HG02970 (cell line): ENCODE measurements around the gene PMM2.

Experiments
- ATAC-seq: cut with Tn5 transposase; IDR thresholded peaks from one replicate; pipeline ENCODE4 v1.9.1; 2021; ENCODE audit warnings: mild to moderate bottlenecking, moderate library complexity, moderate number of reproducible peaks; ENCODE audit not compliant: unreplicated experiment, low FRiP score

The PMM2 gene

DNA sequence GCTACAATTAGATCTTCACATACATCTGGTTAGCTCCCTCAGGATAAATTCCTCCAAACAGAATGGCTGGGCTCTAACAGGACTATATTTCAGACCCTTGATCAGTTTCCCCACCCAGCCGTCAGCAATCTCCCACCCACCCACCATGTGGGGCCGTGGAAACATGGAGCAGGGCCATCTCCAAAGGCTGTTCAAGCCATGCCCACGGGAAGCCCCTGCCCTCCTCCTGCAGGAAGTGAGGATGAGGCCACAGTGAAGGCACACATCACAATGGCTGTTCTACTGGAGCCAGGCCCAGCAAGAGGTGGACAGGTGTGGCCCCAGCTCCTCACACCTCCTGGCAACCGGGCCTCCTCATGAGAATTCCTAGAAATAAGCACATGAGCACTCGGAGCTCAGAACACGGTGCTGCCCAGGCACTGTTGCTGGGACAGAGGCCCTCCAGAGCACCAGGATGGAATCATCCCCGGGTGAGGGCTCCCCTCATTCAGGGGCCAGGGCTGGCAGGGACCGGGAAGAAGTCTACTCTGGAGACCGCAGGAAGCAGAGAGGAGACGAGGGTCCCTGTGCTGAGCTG lies 84.5 kb downstream of the PMM2 start, which contains the start of gene LITAFD:
TSS of gene LITAFD (plus strand) at position 311 of the 577 bp plus-strand sequence. CDS start 2,005 bp downstream, outside the sequence.
- ATAC-seq, result no peak

- no peak for ATAC-seq
Observed at GRCh38 chr16:8882725-8883377, 85.2 kb downstream of the PMM2 start.

DNA sequence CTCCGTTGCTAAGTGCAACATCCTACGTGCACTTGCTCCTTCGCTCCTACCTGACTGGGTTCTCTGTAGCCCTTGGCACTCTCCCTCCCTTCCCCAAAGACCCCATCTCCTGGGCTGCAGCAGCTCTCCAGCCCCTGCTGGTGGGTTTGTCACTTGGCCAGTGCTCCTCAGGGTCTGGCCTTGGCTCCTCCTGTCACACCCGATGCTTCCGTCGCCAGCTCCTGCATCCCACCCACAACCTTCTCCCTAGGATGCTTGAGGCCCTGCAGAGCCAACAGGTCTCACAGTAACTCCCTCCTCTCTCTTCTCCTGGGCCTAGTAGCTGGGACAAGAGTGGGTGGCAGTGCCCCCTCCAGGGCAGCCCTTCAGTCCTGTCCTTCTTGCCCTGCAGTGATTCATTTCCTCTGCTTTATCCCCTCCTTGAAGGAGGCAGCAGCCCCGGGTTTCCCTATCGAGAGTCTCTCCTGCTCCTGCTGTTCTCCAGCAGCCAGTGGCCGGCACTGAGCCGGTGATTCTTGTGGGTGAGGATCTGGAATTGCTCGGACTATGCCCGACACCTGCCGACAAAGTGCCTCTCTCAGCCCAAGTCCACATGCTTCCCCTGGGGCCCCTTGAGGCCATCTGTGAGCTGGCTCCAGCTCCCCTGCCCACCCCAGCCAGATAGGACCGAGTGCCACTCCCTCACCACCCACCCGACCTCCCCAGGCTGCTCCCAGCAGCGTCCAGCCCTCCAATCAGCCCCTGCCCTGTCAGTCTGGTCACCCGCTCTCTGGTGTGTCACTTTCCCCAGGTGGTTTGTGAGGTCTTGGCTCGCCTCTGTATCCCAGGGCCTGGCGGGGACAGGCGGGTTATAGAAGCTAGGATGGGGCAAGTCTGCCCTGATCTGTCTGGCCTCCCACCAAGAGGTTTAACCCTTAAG lies 88.3 kb downstream of the PMM2 start:
- ATAC-seq, result no peak

DNA sequence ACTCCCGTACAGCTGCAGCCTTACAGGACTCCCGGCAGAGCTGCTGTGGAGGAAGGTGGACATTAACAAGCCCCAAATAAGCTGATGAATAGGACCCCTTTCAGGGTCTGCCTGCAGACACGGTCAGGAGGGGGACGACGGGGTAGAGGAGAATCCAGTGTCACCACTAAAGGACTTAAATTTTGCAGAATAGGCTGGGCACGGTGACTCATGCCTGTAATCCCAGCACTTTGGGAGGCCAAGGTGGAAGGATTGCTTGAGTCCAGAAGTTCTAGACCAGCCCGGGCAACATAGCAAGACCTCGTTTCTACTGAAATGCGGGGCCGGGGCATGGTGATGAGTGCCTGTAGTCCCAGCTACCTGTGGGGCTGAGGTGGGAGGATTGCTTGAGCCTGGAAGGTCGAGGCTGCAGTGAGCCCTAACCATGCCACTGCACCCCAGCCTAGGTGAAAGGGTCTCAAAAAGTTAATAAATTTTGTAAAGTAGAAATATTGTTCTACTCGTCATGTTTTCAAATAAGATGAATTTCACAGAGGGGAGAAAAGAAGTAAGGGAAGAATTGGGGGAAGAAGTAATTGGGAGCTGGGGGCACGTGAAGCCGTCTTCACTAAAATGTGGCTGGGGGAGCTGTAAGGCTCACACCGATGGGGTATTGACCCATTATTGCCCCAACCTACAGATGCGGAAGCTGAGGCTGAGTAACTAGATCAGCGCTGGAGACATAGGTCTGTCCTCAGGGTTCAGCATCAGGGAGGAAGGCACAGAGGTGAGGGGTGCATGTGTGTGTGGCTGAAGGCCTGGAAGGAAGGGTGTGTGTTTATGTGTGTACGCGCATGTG lies 89.2 kb downstream of the PMM2 start:
- ATAC-seq, result no peak

DNA sequence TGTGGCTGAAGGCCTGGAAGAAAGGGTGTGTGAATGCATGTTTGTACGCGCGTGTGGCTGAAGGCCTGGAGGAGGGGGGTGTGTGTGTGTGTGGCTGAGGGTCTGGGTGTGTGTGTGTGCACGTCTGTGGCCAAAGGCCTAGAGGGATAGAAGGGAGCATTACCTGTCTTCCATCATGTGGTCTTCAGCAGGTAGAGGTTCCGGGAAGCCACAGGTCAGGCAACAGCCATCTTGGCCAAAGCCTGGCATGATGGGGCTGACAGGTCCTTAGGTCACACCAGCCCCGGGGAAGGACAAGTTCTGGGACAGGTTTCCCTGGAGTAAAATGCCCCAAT lies 89.8 kb downstream of the PMM2 start:
- ATAC-seq, result no peak

GRCh38 chr16:8887952-8888560 lies 90.4 kb downstream of the PMM2 start:
- ATAC-seq, result no peak

DNA sequence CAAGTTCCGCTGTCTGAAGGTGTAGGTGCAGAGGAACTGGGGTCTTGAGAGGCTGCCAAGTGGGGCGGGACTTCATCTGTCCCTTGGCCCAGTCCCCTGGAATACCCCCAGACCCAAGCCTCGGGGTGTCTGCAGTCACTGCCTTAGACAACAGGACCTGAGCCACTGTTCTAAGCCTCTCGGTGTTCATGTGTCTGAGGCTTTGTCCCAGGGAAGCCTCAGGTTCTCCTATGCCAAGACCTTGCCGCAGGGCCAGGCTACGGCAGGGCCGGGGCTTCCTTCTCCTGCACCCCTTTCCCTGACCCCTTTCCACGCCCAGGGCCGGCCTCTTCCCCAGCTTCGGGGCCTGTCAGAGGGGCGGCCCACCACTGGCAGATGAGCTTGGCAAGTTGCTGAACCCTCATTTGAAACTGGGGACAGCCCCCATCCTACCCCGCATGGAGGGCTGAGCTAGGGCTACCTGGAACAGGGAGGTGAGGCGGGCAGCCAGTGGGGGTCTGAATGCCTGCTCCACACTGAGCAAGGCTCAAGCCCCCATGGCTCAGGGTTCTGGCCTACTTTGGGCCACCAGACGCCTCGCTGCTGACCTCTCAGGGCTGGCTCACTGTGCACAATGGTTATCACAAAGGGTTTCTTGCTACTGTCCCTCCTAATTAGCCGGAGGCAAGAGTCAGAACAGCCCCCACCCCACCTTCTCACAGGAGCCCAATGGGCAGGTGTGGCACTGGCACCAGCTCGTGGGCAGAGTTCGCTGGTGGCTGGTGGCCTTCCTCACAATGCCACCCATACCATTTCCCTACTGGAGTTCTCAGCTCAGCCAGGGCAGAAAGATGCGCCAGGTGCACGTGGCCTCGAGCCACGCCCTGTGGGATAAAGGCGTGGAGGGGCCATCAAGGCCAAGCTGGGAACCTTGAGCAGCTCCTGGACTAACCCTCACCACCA lies 91.6 kb downstream of the PMM2 start:
- no peak for ATAC-seq

DNA sequence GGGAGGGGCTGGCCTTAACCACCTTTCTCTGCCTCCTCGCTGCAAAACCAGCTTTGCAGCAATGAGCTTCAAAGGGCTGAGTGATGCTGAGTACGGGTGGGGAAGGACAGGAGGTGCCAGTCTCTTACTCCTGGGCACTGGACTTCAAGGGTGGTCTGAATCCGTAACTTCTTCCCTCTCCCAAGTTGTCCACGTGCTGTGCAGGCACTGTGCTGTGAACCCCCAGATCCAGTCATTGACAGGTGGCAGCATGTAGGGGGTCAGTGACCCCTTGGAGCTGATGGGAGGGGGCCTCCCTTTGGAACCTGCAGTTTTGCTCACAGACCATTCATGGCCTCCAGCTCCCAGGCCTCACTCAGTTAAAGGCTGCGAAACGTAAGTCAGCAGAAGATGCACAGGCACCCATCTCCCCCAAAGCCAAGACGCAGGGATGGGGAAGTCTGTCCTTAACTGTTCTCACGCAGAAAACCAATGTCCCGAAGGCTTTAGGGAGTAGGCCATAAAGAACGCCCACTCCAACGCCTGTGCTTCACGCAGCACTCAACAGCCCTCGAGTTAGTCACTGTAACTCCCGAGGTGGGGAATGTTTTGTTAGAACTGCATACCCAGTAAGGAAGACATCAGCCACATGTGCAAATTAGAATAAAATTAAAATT lies 92.4 kb downstream of the PMM2 start:
- ATAC-seq, result no peak

DNA sequence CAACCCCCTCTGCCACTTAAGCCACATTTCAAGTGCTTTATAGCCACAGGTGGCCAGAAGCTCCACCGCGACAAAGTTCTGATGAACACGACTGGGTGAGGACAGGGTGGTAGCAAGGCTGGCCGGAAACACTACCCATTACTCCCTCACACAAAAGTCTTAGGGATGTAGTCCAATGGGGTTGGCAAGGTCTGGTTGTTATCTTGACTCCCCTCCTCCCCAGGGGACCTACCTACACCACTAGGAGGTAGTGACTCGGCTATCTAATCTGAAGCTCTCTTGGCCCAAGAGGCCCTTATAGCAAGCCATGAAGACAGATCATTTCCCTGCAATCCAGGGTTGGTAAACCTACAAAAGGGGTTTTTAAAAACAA lies 92.9 kb downstream of the PMM2 start:
- no peak for ATAC-seq

GRCh38 chr16:8892101-8892575 lies 94.5 kb downstream of the PMM2 start:
- ATAC-seq, result peak; percentile 23

- ATAC-seq, result no peak
Observed at GRCh38 chr16:8893426-8893825, 95.8 kb downstream of the PMM2 start.

- ATAC-seq, result no peak
Observed at GRCh38 chr16:8893976-8894690, 96.5 kb downstream of the PMM2 start.

DNA sequence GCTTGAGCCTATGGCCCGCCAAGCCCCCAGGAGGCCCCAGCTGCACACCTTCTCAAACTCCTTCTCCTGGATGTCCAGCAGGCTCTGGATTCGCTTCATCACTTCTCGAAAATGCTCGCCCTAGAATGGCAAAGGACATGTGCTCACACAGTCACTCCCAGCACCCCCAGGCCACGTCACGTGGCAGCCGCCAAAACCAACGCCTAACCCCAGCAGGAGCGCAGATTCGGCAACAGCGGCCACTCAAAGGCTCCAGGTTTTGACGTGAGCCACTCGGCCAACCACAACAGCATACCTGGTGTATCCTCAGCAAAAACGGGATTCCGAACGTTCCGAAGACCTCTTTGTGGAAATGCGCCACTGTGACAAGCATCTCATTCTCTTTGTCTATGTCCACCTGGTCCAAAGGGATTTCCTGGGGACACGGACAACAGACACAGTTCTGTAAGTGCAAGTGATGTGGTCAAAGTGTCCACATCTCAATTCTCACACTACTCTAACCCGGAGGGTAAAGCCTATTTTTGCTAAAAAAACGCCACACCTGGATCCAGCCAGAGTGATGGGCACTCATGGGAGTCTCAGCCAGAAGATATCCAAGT lies 97.2 kb downstream of the PMM2 start:
- ATAC-seq, result no peak

DNA sequence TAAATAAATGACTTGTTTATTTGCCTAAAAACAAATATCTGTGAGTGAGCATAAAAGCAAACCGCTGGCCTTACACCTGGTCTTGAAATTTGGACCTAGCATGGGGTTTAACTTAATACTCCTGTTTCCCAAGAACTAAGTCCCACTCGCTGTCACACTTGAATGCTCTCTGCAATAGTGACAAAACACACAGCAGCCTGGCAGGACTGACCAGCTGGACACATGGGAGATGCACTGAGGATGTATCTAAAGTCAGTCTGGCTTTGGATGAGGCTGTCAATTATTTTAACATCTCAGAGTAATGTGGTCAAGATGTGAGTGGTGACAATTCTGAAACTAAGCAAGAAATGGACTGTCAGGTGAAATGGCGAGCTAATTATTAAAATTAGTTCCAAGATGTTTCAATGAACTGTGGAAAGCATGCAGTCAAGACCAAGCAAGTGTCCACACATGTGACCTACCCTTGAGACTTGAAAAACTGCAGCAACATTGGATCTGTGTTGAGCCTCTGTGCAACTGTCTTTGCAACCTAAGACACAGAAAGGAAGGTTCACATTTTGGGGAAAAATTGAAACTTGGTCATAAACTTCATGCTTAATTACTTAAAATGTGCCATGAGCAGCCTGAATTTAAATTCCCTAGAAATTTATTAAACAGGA lies 101.2 kb downstream of the PMM2 start:
- no peak for ATAC-seq
